Activated CD4-positive, CD25-positive, alpha-beta regulatory T cell treated with anti-CD3 and anti-CD28 coated beads, Interleukin-2, amount 50 U/mL, for 24 hours (primary cell): ENCODE measurements around the gene ACTMAP.
"Not testable (repeated sequence)": the region's sequence is repeated elsewhere in the genome, so short reads cannot be mapped to it uniquely, and the experiment has no call there.

ENCODE experiments used
- ATAC-seq, 2 donors: fragments of 150-1000 bp; cut with Tn5 transposase; one replicate each; pipeline ENCODE4 v1.10.0; 2021; ENCODE audit warnings: mild to moderate bottlenecking in 1 of 2, moderate library complexity in 1 of 2

Gene ACTMAP, protein sequence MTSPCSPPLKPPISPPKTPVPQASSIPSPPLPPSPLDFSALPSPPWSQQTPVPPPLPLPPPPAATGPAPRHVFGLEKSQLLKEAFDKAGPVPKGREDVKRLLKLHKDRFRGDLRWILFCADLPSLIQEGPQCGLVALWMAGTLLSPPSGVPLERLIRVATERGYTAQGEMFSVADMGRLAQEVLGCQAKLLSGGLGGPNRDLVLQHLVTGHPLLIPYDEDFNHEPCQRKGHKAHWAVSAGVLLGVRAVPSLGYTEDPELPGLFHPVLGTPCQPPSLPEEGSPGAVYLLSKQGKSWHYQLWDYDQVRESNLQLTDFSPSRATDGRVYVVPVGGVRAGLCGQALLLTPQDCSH

DNA sequence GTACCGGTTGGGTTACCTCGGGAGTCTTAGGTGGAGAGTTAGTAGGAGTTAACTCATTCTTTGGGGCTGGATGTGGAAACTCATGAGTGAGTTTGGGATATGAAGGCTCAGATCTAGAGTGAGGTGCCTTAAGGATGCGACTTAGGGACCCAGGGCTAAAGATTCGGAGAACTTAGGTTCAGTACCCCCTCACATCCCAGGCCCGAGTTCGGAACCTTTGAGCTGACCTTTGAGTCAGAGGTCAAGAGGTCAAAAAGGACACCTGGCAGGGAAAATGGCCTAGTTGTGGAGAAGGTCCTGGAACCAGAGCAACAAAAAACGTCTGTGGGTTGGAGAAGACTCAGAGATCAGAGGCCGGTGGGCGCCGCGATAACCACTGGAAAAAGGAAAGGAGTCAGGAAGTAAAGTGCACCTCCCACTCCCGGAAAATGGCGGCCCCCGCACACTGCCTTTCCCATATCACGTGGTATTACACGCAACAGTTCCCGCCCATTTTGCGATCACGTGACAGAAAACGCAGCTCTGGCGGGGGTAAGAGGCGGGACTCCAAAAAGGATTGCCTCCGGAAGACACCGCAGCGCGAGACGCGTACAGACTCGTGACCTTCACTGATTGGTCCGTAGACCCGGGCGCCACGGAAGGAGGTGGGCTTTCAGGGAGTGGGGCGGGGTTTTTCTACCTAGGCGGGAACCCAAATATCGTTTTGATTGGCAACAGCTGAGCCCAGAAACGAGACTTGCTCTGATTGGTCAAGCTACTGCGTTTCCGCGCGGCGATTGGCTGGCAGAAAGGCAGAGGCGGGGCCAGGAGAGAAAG is at the start of gene ACTMAP:
Gene ACTMAP, minus strand, starts transcription at position 420 of the 816 bp plus-strand sequence. CDS start 674 bp downstream, outside the sequence.
- peak; percentile 88 to 91 for ATAC-seq

DNA sequence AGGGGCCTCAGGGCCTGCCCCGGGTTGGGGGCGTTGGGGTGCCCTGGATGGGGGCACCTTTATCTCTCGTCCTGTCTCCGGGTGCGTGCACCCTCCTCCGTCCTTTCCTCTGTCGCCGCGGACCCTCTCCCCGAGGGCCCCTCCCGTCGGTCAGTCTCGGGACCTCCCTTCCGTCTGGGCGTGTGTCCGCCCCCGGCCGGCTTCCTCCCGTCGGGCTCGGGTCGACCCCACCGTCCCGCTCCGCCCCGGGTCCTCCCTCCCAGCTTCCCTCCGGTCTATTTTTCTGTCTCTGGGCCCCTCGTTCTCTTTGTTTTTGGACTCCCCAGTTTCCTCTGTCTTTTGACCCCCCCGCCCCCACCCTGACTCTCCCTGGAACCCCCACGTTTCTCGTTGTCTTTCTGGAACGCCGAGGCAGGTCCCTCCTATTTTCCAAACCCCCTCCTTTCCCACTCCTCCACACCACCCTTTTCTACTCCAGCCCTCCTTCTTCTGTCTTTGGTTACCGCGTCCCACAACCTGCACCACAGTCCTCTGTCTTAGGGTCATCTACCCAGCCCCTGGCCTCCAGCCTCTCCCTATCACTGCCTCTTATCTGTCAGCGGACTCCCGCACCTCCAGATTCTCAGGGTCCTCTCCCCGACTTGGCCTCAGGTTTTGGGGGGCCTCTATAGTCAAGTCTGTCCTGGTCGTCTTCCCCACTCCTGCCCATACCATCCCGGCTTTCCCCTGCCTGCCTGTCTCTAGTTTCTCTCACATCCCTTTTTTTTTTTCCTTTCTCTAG is 49.5 kb upstream of the ACTMAP start:
- no peak for ATAC-seq

DNA sequence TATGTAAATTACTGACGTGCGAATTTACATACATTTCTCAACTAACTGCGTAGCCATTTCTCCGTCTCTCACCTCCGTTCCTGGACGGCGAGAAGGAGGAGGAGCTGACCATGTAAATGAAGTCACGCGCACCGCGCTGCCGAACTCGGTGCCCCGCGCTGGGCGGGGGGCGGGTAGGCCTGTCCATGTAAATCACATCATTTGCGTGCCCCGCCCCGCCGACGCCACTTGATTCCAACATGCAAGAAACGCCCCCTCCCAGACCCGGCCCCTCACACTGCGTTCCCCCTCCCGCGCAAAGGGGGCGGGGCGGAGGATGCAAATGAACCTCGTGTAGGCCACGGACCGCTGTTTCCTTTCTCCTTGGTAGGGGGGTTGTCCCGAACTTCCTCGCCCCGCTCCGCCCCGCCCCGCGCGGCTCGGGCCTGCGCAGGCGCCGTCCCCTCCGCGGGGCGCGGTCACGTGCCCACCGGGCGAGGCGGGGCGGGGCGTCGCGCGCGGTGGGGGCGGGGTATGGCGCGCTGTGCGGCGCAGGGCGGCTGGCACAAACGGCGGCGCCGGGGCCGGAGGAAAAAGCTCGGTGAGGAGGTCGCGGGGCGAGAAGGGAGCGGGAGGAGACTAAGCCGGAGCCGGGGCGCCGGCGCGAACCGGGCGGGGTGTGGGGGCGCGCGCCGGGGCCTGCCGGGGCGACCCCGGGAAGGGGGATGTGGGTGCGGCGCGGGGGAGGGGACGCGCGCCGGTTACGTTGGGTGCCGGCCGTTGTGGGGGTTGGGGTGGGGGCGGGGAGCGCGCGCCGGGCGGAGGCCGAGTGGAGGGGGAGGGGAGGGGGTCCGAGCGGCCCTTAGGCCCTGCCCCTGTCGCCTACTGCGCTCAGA is 48.6 kb upstream of the ACTMAP start, which contains the start of gene EGLN2:
Gene EGLN2, plus strand, starts transcription at position 509 of the 875 bp plus-strand sequence. CDS start 1,382 bp downstream, outside the sequence.
- ATAC-seq, result peak; percentile 86 to 87

DNA sequence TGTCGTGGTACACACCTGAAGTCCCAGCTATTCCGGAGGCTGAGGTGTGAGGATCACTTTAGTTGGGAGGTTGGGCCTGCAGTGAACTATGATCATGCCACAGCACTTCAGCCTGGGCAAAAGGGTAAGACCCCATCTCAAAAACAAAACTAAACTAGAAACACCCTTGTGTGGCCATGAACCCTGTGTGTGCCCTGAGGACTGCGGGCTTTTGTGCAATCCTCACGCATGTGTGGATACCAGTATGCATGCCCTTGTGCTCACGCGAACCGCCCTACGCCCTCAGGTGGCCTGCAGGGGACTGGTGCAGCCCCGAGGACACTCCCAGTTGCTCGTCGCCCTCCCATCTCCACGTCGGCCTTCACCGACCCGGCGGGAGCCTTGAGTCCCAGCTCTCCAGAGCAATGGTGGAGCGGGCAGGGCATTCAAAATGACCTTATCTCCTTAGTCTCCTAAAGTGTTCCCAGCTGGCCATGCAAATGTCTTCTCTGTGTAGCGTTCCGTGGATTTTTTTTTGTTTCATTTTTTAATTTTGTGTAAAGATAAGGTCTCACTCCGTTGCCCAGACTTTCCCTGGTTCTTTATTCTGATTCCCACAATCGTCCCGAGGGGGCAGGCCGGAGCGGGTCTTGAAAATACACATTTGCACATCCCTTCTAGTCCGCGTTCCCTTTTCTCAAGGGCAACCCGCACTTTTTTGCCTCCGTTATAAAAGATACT is 47.8 kb upstream of the ACTMAP start:
- peak; percentile 25 to 37 for ATAC-seq

DNA sequence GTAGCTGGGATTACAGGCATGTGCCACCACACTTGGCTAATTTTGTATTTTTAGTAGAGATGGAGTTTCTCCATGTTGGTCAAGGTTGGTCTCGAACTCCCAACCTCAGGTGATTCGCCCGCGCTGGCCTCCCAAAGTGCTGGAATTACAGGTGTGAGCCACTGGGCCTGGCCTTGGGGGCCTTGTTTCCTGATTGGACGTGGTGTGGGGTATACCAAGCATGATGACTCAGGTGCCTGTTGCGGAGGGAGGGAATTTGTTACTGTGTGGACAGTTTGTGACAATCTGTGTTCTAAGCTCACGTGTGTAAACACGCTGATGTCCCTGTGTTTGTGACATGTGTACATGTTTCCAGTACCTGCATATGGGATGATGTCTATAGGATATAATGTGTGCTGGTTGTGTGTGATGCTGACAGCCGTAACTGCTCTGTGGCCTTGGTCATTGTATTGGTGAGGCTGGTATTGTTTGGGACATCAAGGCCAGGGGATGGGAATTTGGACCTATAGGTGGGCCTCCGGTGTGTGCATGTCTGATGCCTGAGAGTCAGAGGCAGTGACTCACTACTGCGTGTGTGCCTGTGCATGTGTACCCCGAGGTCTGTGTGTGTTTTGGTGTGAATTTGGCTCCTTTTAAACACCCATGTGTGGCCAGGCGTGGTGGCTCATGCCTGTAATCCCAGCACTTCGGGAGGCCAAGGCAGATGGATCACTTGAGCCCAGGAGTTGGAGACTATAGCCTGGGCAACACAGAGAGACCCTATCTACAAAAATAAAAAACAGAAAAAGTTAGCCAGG is 47.1 kb upstream of the ACTMAP start:
- no peak for ATAC-seq

DNA sequence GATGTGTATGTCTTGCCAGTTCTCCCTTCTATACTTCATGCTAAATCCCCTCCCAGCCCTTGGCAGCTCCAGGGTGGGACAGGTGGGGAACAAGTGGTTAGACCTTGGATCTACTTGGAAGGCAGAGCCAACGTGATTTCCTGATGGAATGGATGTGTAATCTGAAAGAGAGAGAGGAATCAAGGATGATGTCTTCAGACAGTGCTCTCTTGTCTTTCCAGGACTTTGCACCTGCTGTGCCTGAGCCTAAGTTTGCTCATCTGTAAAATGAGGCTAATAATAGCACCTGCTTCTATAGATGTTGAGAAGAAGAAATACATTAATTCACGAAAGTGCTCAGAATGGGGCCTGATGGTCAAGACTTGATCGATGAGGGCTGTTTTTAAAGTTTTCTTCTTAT is 41.7 kb upstream of the ACTMAP start:
- ATAC-seq, result no peak

DNA sequence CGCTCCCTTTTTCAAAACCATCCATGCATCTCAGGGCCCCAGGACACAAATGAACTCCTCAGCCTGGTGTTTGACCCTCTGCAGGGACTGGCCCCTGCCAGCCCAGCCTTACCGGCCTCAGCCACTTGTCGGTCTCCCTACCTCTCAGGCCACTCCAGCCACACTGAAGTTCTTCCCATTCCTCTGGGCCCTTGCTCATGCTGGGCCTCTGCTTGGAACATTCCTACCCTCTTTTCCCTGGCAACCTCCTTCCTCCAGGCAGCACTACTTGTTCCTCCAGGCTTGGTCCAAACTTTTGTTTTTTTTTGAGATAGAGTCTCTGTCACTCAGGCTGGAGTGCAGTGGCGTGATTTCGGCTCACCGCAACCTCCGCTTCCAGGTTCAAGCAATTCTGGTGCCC is 41.1 kb upstream of the ACTMAP start:
- no peak for ATAC-seq

DNA sequence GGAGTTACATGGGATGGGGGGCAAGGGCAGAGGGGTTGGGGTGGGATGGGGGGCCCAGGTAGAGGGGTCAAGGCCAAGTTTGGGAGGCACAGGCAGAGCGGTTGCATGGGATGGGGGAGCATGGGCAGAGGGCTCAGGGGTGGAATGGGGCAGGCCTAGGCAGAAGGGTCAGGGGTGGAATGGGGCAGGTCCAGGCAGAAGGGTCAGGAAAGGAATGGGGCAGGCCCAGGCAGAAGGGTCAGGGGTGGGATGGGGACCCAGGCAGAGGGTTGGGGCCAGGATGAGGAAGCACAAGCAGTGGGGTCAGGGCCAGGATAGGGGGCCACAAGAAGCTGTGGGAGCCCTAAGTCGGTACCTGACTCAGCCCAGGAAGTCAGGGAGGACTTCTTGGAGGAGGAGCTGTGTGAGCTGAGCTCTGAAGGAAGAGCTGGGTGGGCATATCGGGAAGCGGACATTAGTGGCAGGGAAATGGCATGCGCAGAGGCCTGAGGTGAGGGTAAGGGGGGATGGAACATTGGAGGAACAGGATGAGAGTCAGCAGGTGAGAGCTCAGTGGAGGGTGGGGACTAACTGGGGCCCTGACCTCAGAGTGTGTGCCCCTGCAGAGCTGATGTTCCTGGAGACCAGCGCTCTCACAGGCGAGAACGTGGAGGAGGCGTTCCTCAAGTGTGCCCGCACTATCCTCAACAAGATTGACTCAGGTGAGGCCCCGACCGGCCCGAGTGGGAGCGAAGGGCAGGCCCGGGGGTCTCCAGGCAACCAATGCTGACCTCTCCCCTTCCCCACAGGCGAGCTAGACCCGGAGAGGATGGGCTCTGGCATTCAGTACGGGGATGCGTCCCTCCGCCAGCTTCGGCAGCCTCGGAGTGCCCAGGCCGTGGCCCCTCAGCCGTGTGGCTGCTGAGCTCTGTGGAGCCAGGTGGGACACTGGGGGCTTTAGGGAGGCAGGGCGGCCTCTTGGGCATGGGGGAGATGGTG is 36.1 kb upstream of the ACTMAP start:
- no peak for ATAC-seq

DNA sequence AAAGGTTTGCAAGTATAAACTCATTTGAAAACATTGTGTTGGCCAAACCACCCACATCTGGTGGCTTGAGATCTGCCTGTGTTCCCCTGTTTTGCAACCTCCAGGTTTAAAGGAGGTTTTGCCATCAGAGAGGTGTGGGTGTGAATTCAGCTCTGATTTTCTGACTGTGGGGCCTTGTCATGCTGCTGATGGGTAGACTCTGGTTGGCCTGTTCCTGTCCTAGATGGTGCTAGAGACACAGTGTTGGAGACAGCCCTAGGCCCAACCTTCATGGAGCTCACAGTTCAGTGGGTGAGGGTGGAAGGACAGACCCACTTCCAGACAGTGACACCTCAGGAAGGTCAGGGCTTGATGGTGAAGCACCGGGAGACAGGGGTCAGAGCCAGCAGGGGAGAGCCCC is 35.2 kb upstream of the ACTMAP start:
- no peak for ATAC-seq

DNA sequence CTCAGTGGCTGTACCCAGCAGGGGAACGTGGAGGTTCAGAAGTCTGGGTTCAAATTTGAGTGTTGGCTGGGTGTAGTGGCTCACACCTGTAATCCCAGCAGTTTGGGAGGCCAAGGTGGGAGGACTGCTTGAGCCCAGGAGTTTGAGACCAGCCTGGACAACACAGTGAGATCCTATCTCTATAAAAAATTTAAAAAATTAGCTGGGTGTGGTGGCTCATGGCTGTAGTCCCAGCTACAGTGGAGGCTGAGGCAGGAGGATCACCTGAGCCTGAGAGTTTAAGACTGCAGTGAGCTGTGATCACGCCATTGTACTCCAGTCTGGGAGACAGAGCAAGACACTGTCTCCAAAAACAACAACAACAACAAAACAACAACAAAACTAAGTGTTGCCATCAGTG is 33.9 kb upstream of the ACTMAP start:
- ATAC-seq, result not testable (repeated sequence)

DNA sequence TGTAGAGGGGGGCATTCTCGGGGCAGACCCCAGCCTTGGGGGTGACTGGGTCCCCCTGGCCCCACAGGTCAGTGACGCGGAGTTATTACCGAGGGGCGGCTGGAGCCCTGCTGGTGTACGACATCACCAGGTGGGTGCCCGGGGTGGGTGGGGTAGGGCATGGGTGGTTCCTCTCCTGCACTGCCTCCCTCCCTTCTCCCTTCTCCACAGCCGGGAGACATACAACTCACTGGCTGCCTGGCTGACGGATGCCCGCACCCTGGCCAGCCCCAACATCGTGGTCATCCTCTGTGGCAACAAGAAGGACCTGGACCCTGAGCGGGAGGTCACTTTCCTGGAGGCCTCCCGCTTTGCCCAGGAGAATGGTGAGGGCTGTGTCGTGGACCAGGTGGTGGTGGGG is 33.4 kb upstream of the ACTMAP start:
- no peak for ATAC-seq

DNA sequence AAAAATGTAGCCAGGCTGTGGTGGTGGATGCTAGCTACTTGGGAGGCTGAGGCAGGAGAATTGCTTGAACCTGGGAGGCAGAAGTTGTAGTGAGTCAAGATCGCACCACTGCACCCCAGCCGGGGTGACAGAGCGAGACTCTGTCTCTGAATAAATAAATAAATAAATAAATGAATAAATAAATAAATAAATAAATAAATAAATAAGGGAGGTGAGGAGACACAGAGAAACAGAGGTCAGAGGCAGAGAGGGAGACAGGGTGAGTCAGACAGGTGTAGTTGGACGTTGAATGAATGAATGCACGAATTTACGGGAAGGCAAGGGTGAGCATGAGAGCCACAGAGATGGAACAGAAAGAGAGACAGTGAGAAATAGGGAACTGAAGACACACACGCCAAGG is 30.9 kb upstream of the ACTMAP start:
- ATAC-seq, result no peak

DNA sequence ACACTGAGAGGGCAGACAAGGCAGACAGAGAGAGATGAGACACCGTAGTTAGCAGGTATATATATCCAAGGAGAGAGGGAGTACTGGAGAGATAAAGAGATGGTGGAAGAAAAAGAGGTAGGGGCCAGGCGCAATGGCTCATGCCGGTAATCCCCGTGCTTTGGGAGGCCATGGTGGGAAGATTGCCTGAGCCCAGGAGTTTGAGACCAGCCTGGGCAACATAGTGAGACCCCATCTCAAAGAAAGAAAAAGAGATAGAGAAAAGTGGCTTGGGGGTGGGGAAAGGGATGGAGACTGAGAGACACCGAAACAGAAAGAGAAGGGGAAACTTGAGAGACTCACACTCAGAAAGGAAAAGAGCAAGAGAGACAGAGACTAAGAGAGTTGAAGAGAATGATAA is 30.3 kb upstream of the ACTMAP start:
- ATAC-seq, result no peak

DNA sequence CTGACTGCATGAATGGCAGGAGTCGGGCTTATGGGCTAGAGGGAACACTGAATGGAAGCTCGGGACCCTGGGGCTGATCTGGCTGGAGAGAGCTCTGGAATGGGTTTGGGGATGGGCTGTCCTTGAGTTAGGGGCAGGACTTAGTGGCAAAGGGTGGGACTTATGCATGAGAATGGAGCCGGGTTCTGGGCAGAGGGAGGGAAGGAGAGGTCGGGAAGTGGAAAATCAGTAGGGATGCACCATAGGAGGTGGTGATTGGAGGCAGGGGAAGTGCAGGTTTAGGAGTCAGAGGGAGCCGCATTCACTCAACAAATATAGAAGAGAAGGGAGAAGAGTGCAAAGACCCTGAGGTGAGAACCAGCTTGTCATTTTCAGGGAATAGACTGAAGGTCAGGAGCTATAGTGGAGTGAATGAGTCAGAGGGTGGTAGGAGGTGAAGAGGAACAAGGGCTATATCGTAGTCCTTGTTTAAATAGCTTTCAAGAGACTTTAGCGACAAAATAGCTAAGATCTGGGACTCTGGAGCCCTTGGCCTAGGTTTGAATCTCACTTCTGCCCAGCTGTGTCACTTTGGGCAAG is 28.5 kb upstream of the ACTMAP start:
- ATAC-seq, result no peak

DNA sequence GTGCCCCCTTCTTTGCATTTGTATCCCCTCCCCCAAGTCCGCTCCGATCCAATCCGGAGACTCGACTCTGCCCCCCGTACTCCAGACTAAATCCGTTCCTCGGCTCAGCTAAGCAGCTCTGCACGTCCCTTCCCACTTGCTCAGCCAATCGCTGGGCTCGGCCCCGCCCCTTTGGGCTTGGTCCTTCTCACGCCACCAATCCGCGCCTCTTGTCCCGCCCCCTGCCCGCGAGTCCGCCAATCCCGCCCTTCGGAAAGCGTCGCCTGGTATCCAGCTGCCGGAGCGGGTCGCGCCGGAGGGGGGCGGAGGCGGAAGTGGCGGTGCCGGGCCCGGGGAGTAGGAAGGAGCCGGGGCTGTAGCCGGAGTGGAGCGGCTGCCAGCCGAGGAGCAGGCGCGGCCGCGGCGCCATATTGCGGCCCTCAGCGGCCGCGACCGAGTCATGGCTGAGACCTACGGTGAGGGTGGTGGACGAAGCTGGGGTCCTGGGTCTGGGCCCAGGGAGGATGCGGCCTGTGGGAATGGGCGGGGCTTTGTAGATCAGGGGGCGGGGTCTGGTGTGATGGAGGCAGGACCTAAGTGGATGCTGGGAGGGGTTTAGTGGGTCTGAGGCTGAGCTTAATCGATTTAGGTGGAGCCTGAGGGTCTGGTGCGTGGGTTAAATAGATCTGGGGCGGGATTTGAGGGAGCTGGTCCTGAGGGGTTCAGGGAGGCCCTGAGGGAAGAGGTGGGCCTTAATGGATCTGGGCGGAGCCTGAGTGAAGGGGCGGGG is 27.8 kb upstream of the ACTMAP start, which contains the start of gene RAB4B:
Gene RAB4B, plus strand, starts transcription at position 311 of the 769 bp plus-strand sequence. Its CDS starts 129 bp downstream, at position 440.
- peak; percentile 83 to 88 for ATAC-seq

DNA sequence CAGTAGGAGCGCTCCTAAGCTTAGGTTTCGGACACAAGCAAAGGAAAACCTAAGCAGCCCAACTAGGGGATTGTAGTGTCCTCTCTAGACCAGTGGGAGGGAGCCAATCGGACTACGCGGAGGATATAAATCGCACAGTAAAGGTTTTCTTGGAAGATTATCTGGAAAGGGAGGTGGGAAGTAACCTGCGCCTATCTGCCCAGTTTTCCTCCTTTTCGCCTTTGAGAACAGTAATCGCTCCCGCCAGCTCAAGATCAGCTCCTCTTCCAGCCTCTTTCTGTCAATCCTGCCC is 27.3 kb upstream of the ACTMAP start:
- ATAC-seq, result no peak

DNA sequence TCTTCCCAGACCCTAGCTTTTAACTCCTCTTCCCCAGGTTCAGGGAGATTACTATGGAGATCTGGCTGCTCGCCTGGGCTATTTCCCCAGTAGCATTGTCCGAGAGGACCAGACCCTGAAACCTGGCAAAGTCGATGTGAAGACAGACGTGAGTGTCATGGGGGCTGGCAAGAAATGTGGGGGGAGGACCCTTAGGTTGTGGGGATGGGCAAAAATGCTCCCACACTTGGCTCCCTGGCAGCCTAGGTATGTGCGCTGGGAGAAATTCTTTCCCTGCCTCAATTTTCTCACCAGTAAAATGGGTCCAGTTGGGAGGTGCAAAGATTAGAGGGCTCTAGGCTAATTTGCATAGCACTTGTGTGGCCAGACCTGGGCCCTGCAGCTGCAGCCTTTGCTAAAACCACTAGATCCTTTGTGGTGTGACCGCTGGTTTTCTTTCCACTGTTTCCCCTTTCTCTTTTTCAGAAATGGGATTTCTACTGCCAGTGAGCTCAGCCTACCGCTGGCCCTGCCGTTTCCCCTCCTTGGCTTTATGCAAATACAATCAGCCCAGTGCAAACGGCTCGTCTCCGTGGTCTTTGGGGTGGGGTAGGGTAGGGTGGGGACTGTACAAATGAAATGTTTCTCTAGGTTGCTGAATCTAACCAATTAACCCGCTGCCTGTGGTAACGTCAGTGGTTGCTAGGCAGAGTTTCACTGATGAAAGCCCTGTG is 26.8 kb upstream of the ACTMAP start:
- ATAC-seq, result peak; percentile 63 to 64
